Activated CD4-positive, alpha-beta T cell treated with anti-CD3 and anti-CD28 coated beads for 48 hours (primary cell): ENCODE measurements around the gene KRTAP2-1.
"Not testable (repeated sequence)": the region's sequence is repeated elsewhere in the genome, so short reads cannot be mapped to it uniquely, and the experiment has no call there.

Experiments
- DNase-seq: peaks from one replicate; pipeline ENCODE4 v3.0.0-alpha.2; 2020

Gene KRTAP2-1

DNA sequence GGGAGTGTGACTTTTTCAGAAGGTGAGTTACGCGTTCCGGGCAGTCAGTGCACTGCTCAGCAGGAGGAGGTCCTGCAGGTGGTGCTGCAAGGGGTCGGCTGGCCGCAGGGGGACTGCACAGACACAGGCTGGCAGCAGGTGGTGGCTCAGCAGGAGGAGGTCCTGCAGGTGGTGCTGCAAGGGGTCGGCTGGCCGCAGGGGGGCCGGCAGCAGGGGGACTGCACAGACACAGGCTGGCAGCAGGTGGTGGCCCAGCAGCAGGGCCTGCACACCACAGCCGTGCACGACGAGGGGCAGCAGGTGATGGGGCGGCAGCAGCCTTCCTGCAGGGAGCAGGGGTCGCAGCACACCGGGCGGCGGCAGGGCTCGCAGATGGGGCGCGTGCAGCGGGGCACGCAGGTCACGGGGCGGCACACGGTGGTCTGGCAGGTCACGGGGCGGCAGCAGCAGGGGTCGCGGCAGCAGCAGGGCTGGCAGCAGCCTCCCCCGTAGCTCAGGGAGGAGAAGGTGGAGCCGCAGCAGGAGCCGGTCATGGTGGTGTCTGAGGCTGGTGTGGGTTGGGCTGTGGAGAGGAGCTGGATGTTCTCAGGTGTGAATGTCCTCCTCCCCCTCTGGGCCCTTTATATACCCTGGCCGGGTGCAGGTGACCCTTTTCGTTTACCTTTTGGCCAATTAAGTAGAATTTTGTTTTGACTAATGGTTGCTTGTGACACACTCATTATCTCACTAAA, at the start of gene KRTAP2-1:
Gene KRTAP2-1, minus strand, starts transcription at position 582 of the 731 bp plus-strand sequence. Its CDS starts 49 bp downstream, at position 533.
- DNase-seq = not testable (repeated sequence)

DNA sequence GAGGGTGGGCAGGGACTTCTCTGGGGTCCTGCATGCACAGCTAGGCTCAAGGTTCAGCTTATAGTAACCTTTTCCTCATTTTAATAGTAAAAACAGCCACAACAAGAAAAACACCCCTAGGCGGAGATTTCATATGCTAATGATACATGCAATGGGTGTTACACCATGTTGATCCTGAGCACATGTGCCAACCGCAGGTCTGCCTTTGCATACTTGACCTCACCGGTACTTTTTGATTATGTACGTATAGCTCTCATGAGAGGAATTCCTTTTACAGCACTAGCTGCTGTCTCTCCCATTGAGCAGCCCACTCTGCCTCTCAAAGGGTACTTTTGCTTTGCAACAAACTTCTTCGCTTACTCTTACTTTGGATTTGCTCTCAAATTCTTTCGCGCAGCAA, 48.9 kb upstream of the KRTAP2-1 start:
- no peak for DNase-seq

DNA sequence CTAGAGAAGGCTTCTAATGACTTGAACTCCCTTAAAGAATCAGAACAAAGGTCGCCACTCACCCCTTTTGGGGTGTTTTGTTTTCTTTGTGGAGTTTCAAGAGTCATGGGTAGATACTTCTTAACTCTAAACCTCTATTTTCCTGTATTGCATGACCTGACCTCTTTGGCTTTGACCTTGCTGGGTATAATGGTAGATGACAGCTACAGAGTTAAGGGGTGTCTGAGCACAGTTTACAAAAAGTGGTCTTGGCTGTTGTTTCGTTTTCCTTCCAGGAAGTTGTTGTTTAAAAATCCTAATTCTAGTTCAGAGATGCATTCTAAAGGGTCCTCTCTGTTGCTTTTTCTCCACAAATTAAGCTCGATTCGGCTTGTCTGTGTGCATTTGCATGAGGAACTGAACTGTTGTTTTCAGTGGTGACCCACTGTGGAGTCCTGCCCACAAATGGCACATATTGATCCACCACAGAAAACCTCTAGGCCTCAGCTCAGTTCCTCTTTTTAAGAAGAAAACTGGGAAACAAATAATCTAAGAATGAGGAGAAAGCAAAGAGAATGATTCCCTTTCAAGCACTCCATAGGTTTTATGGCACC, 41.7 kb upstream of the KRTAP2-1 start:
- not testable (repeated sequence) for DNase-seq

GRCh38 chr17:41084100-41084856, 37.2 kb upstream of the KRTAP2-1 start, which contains the start of gene KRTAP4-7:
Gene KRTAP4-7 (plus strand): TSS chr17:41084150. CDS start chr17:41084207, 57 bp downstream.
- DNase-seq = not testable (repeated sequence)

DNA sequence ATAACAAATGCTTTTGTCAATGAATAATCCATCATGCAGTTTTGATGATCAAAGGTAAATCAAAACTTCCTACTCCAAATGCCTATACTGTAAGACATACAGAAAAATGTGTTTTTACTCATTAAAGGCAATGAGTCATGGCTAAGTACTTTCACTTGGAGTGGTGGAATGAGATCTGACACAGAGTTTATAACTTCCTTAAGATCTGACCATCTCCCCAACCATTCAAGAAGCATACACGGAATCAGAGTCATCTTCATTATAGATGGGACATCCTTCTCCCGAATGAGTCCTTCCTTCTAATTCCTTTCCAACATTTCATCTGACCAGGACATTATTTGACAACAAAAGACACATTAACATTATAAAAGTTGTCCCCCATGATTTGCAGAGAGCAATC, 36.3 kb upstream of the KRTAP2-1 start:
- not testable (repeated sequence) for DNase-seq

- DNase-seq = no peak
Observed at GRCh38 chr17:41082626-41083025, 35.5 kb upstream of the KRTAP2-1 start.

DNA sequence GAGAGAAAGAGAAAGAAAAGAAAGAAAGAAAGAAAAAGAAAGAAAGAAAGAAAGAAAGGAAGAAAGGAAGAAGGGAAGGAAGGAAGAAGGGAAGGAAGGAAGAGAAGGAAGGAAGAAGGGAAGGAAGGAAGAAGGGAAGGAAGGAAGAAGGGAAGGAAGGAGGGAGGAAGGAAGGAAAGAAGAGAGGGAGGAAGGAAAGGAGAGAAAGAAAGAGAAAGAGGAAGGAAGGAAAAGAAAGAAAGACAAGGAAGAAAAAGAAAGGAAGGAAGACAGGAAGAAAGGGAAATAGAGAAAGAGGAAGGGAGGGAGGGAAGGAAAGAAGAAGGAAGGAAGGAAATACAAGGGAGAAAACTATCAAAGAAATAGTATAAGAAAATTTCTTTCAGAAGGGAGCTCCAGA, 29.7 kb upstream of the KRTAP2-1 start:
- no peak for DNase-seq

DNA sequence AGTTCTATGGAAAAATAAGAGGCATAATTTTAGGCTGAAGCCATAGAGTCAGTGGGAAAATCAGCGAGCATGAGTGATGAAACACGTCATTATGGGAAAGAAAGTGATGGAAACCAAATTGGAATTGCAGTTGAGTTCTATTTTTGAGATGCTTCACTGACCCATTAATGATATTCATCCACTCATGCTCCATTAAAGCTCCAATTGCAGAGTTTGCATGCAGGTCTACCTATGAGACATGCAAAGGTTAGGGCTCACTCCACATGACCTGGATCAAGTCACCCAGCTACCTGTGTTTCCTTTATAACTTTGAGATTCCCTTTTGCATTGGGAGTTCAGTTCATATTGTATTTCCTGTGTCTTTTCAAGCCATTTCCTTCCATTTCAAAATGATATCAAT, 26.6 kb upstream of the KRTAP2-1 start:
- DNase-seq = no peak

DNA sequence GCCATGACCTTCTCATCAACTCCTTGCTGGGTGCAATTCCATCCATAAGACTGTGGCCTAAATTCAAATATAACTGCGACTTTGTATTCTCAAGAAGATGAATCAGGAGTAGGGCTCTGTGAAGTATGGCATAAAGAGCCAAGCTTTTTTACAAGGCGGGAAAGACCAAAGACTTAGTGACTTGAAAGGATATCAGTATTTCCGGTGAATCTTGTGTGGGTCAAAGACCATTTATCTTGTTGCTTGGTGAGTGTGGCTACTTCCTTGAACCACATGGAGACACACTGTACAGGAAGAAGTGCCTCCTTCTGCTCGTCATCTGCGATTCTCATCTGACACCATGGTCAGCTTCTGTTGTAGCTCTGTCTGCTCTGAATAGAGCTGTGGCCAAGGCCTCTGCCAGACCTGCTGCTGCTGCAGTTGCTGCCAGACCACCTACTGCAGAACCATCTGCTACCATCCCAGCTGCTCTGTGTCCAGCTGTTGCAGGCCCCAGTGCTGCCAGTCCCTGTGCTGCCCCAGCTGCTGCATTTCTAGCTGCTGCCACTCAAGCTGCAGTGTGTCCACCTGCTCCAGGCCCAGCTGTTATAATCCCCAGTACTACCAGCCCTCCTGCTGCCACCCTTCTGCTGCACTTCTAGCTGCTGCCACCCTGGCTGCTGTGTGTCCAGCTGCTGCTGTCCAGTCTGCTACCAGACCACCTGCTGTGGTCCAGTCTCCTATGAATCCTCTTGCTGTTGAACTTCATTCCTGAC, 24.7 kb upstream of the KRTAP2-1 start:
- DNase-seq = no peak

- DNase-seq = no peak
Observed at GRCh38 chr17:41069031-41069430, 21.9 kb upstream of the KRTAP2-1 start.

- DNase-seq = no peak
Observed at GRCh38 chr17:41067281-41067680, 20.2 kb upstream of the KRTAP2-1 start.

GRCh38 chr17:41065829-41066624, 18.9 kb upstream of the KRTAP2-1 start, which contains the start of gene KRTAP2-4:
Gene KRTAP2-4 (minus strand): TSS chr17:41065879. CDS start chr17:41065845, 34 bp downstream.
- no peak for DNase-seq

- not testable (repeated sequence) for DNase-seq
Observed at GRCh38 chr17:41065016-41065689, 18.0 kb upstream of the KRTAP2-1 start.

- no peak for DNase-seq
Observed at GRCh38 chr17:41064301-41064700, 17.2 kb upstream of the KRTAP2-1 start.

DNA sequence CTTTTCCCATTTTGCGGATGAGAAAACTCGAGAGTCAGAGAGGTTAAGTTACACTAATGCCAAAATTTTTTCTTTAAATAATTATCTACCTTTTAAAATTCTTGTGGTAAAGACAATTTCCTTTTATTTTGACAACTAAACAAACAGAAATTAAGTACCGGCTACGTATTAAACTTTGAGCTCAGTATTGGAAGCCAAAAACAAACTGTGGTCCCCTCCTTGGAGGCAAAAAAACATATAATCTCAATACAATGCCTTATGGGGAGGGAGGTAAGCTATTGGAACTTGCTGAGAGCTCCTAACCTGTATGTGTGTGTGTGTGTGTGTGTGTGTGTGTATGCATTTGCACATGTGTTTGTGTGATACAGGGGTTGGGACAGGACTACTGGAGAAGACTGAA, 16.3 kb upstream of the KRTAP2-1 start:
- DNase-seq = no peak

- no peak for DNase-seq
Observed at GRCh38 chr17:41061964-41062363, 14.8 kb upstream of the KRTAP2-1 start.

- DNase-seq = no peak
Observed at GRCh38 chr17:41060052-41060604, 13.0 kb upstream of the KRTAP2-1 start, which contains the start of gene KRTAP2-3. Gene KRTAP2-3 (minus strand): TSS chr17:41060114. CDS start chr17:41060050, 64 bp downstream.

GRCh38 chr17:41059276-41060051, 12.3 kb upstream of the KRTAP2-1 start:
- not testable (repeated sequence) for DNase-seq

DNA sequence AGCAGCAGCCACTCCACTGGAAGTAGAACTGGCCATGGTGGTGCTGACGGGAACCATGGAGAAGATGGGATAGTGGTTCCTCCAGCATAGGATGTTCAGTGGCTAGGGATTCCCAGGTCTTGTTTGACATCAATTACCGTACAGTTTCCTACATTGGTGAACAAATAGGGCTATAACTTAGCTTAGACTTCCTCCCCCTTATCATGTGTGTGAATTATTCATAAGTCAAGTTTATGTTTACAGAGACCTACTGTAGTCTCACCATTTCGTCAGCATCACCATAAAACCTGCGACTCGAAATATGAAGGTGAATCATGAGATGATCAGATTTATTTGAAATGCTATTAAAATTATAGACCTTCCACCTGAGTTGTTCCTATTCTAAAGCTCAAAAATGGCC, 11.6 kb upstream of the KRTAP2-1 start:
- no peak for DNase-seq

DNA sequence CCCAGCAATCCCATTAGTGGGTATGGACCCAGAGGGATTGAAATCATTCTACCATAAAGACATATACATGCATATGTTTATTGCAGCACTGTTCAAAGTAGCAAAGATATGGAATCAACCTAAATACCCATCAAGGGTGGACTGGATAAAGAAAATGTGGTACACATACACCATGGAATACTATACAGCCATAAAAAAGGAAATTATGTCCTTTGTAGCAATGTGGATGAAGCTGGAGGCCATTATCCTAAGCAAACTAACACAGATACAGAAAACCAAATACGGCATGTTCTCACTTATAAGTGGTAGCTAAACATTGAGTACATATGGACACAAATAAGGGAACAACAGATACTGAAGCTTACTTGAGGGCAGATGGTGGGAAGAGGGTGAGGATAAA, 10.4 kb upstream of the KRTAP2-1 start:
- DNase-seq = no peak
